Heart right ventricle (tissue), 16 donors: Measurements from ENCODE around the gene TSC22D4. TPM values are rescaled to one million over a fixed set of nuclear protein-coding genes. Genes with fewer than 3 reads are reported as not detected.

Experiments
- ATAC-seq, 8 donors: fragments of 200-7000 bp; cut with Tn5 transposase; one replicate each; pipeline ENCODE4 v1.9.1; 2020; ENCODE audit warnings: mild to moderate bottlenecking in 8 of 8, moderate library complexity in 8 of 8, moderate number of reproducible peaks in 1 of 8
- DNase-seq, 2 donors: peaks; one replicate each; pipeline ENCODE4 v3.0.0-alpha.2; 2020
- H3K27ac ChIP-seq, 10 donors: fragments of 200-600 bp; sonication (generic) in 2 of 10; one replicate each; pipeline versions ENCODE4 v1.5.0 to v1.8.0; 2020 to 2022; ENCODE audit warnings: mild to moderate bottlenecking in 3 of 10
- H3K27me3 ChIP-seq, 7 donors: fragments of 200-600 bp; one replicate each; pipeline ENCODE4 v1.8.0; 2021 to 2022; ENCODE audit warnings: mild to moderate bottlenecking in 2 of 7
- H3K36me3 ChIP-seq, 9 donors: fragments of 200-600 bp; sonication (generic) in 1 of 9; one replicate each; pipeline versions ENCODE4 v1.5.0 to v1.8.0; 2020 to 2022; ENCODE audit warnings: mild to moderate bottlenecking in 2 of 9
- H3K4me1 ChIP-seq, 9 donors: fragments of 200-600 bp; sonication (generic) in 1 of 9; one replicate each; pipeline versions ENCODE4 v1.5.0 to v1.8.0; 2020 to 2022; ENCODE audit warnings: mild to moderate bottlenecking in 4 of 9
- H3K4me3 ChIP-seq, 10 donors: fragments of 200-600 bp; sonication (generic) in 2 of 10; one replicate each; pipeline versions ENCODE4 v1.5.0 to v1.8.0; 2020 to 2022; ENCODE audit warnings: mild to moderate bottlenecking in 7 of 10, moderate library complexity in 2 of 10
- H3K9me3 ChIP-seq, 11 donors: fragments of 200-600 bp in 10 of 11; sonication (generic) in 2 of 11; one replicate each; pipeline versions ENCODE4 v1.5.0 to v1.8.0; 2013 to 2022; ENCODE audit warnings: mild to moderate bottlenecking in 2 of 11, control low read depth in 1 of 11, moderate library complexity in 1 of 11
- WGBS, 2 donors: extraction: QIAGEN DNeasy Blood & Tissue Kit; methylation state at CpG; one replicate each; pipeline ENCODE4 v1.1.7; 2013; ENCODE audit warnings: inconsistent platforms in 1 of 2; 5-methylcytosine and 5-hydroxymethylcytosine counted together
- intact Hi-C, 10 donors: fragments of 100-400 bp; cut with DNase I; formaldehyde crosslinking; loops; one replicate each; pipeline versions ENCODE4 v1.11.1 to v1.14.2; 2022
- polyA plus RNA-seq, 2 donors: library from polyadenylated mRNA; stranded (reverse); fragments of 200-250 nt; gene quantifications; one replicate each; pipeline ENCODE4 v1.2.3, GENCODE V29; 2013
- total RNA-seq, 10 donors: library from RNA; stranded (reverse); fragmentation: NEBNext Ultra II Directional in 3 of 10; extraction: Animal tissue kit (Norgen Biotek cat#: 25700) in 3 of 10; gene quantifications; one replicate each; pipeline versions ENCODE4 v1.2.1 to v1.2.4, GENCODE V29; 2021 to 2023
- TF ChIP-seq, protein P1 (sequence below), 9 donors: fragments of 200-600 bp; sonication (generic) in 2 of 9; IDR thresholded peaks; one replicate each; pipeline versions ENCODE4 v1.5.0 to v1.8.0; 2021 to 2022; ENCODE audit warnings: antibody characterized with exemption in 9 of 9, mild to moderate bottlenecking in 5 of 9, moderate library complexity in 1 of 9
- donor health status: Arrhythmogenic right ventricular cardiomyopathy.
- donor health status: ischemic (EF 13 %, LVEDD 7.1; RV severe dilation, severe dysfunction).
- donor health status: healthy with polysubstance abuse.
- donor health status: DM: no; HTN: yes; CAD: no.
- donor health status: DM: no; HTN: no; CAD: no.
- donor health status: ischemic (EF 25% LVEDD 6.9; RV normal size, moderate dysfunction).
- donor health status: ischemic (EF 25% LVEDD 5.7; RV mildly dilated, moderate dysfunction).
- donor health status: healthy.
- donor health status: DM: yes; HTN: yes; CAD: no.
- donor health status: Ischemic cardiomyopathy.
- donor health status: ischemic (EF 35%, LVEDD 5.7; RV mildly dilated, moderate dysfunction).
- donor health status: nonischemic (EF 11% LVEDD 7.7; RV severe dilation, severe dysfunction).
- donor health status: DM: yes; HTN: yes; CAD: no.
- donor health status: PGD.
- donor health status: ischemic (EF 29% LVEDD 5.4; RV normal size, mild dysfunction).
- donor health status: nonischemic (EF 23%, LVEDD 6.1; RV moderate dilation, normal function).

The TSC22D4 gene
- total and polyA plus RNA-seq, 12 donors = 36.0 to 72.3 (median 47.7) TPM

DNA sequence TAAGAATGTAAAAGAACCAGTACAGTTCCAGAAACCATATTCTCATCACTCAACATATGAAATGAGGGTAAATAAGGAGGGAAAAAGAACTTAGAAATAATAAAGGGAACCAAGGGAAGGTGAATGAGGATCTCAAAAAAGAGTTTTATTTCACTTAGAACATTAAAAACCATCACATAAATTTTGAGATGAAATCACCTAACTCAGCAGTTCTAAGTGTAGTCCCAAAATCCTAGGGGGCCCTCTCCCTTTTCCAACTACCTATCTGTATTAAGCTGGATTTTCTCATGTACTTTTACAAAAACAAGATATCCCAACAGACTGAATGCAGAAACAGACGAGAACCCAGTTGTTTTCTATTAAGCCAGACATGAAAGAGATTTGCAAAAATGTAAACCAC lies 53.7 kb downstream of the TSC22D4 start:
- ATAC-seq (no peak), DNase-seq (no peak)
- Histone ChIP-seq H3K4me3 (no peak overlapping the region), H3K36me3 (peaks cover 0 to 8% (median 0%) of the 10 kb centered on the region in 9 donors), H3K9me3 (no peaks in the 10 kb centered on the region), H3K4me1 (peaks cover 1 to 12% (median 9%) of the 10 kb centered on the region in 9 donors), H3K27me3 (no peaks in the 10 kb centered on the region), H3K27ac (no peak overlapping the region)
- intact Hi-C loops = no loop called here
- WGBS, 2 donors = 31 to 74% methylated on average over 1 of the region's 1 CpG
- TF ChIP-seq, protein P1, sequence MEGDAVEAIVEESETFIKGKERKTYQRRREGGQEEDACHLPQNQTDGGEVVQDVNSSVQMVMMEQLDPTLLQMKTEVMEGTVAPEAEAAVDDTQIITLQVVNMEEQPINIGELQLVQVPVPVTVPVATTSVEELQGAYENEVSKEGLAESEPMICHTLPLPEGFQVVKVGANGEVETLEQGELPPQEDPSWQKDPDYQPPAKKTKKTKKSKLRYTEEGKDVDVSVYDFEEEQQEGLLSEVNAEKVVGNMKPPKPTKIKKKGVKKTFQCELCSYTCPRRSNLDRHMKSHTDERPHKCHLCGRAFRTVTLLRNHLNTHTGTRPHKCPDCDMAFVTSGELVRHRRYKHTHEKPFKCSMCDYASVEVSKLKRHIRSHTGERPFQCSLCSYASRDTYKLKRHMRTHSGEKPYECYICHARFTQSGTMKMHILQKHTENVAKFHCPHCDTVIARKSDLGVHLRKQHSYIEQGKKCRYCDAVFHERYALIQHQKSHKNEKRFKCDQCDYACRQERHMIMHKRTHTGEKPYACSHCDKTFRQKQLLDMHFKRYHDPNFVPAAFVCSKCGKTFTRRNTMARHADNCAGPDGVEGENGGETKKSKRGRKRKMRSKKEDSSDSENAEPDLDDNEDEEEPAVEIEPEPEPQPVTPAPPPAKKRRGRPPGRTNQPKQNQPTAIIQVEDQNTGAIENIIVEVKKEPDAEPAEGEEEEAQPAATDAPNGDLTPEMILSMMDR (IDR thresholded peaks at IDR 0.05) = no peak

DNA sequence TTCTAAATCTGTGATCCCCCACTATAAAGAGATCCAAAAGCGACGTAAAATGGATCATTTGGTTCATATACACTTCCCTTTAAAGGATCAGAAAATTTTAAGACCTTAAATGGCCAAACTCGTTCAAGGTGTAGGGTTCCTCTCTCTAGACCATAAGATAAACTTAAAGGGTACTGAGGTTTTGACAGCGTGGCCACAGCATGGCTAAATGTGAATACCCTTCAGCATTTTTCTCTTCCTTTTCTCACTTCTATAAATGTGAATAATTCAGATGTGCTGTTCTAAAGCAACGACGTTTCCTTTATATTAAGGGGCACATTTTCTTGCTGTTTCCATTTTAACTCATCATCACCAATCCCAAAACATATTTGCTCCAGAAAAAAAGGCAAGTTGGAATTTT lies 55.7 kb downstream of the TSC22D4 start:
- Histone ChIP-seq H3K27me3 (no peaks in the 10 kb centered on the region), H3K27ac (no peak overlapping the region), H3K9me3 (no peaks in the 10 kb centered on the region), H3K36me3 (peaks cover 0 to 8% (median 0%) of the 10 kb centered on the region in 9 donors), H3K4me3 (no peak overlapping the region), H3K4me1 (peaks cover 0 to 9% (median 6%) of the 10 kb centered on the region in 9 donors)
- ATAC-seq (no peak), DNase-seq (no peak)
- WGBS, 2 donors = 84 to 92% methylated on average over 6 of the region's 6 CpGs
- TF ChIP-seq, protein P1 (IDR thresholded peaks at IDR 0.05) = no peak
- intact Hi-C loops = no loop called here

DNA sequence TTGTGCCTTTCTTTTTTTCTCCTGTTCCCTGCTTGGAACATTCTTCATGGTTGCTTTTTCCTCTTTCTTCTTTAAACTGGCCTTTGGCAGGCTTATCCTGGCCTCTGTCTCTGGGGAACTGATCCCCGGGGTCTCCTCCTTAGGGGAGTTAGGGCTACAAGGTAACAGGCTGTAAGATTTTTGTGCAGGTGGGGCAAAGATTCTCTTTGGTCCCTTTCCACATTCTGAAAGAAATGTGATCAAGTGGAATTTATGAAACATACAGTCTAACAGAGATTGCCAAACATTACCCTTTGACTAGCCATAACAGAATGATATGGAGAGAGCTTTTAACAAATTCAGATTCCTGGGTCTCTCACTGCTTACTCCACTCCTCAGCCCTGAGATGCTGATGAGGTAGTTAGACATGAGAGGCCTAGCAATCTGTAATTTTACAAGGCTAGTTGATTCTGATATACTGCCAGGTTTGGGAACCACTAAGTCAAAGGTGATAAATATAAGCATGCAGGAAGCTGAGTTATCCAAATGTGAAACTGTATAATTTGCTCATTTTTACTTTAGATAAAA lies 59.3 kb downstream of the TSC22D4 start:
- intact Hi-C loops = no loop called here
- H3K9me3 ChIP-seq = no peaks in the 10 kb centered on the region
- 41 to 72% methylated on average over 1 of the region's 1 CpG for WGBS, 2 donors
- ATAC-seq = no peak
- H3K4me3 ChIP-seq = no peak overlapping the region
- no peaks in the 10 kb centered on the region for H3K4me1 ChIP-seq
- TF ChIP-seq, protein P1 (IDR thresholded peaks at IDR 0.05) = no peak
- DNase-seq = no peak
- H3K36me3 ChIP-seq = peaks cover 0 to 7% (median 0%) of the 10 kb centered on the region in 9 donors
- H3K27me3 ChIP-seq = no peaks in the 10 kb centered on the region
- no peak overlapping the region for H3K27ac ChIP-seq

DNA sequence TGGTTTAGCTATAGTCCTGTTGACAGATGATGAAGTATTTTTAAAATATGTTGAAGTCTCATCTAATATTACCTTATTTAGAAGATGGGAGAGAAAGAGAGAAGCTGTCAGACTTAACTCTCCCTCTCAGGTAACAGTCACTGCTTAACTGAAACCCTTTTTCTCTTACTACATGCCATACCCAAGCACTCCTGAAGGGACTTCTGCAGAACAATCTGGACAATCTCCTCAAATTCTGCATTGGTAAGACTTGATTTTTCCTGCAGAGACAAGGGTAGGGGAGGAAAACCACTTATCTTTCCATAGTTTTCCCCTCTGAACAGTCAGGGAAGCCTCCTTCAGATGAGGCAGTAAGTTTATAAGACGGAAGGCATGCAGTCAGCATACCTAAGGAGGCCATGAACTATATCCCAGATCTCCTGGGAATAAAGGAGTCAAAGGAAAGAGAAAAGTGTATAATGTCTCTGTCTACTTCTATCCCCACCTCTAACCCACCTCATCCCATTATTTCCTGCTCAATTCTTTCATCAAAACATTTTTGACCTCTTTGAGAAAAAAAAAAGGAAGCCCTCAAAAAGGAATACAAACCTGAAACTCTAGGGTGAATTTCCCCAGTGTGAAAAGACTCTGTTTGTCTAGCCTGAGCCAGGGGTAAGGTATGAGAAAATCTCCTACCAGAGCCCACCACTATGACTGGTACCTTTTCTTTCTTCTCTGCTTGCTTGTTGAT lies 59.9 kb downstream of the TSC22D4 start:
- Histone ChIP-seq H3K4me3 (no peak overlapping the region), H3K4me1 (no peaks in the 10 kb centered on the region), H3K27ac (no peak overlapping the region), H3K36me3 (peaks cover 0 to 6% (median 0%) of the 10 kb centered on the region in 9 donors), H3K9me3 (no peaks in the 10 kb centered on the region), H3K27me3 (no peaks in the 10 kb centered on the region)
- TF ChIP-seq, protein P1 (IDR thresholded peaks at IDR 0.05) = no peak
- no peak for ATAC-seq
- WGBS, 2 donors = 84 to 89% methylated on average over 1 of the region's 1 CpG
- intact Hi-C loops = no loop called here
- DNase-seq = no peak

Other genes starting within 250 kb of the TSC22D4 start
- not detected for gene SPDYE3, start 171.5 kb downstream of the TSC22D4 start, total RNA-seq
- under 1 TPM; 0.04 to 0.15 TPM for gene SPDYE3, start 171.5 kb downstream of the TSC22D4 start, polyA plus RNA-seq
- gene PILRB, start 121.1 kb downstream of the TSC22D4 start, total RNA-seq = 10 to 100 TPM in 6 of 10 donors, 1 to 10 TPM in 4; 7.3 to 15.5 (median 10.5) TPM
- gene PILRB, start 121.1 kb downstream of the TSC22D4 start, polyA plus RNA-seq = 10 to 100 TPM; 14.5 to 69.1 TPM
- gene PILRA, start 105.7 kb downstream of the TSC22D4 start, total RNA-seq = 10 to 100 TPM in 1 of 10 donors, 1 to 10 TPM in 9; 1.1 to 12.4 (median 2.5) TPM
- 1 to 10 TPM; 2.9 to 4.2 TPM for gene PILRA, start 105.7 kb downstream of the TSC22D4 start, polyA plus RNA-seq
- 1 to 10 TPM; 3.3 to 5.5 (median 4.0) TPM for gene ZCWPW1, start 50.5 kb downstream of the TSC22D4 start, total RNA-seq
- gene ZCWPW1, start 50.5 kb downstream of the TSC22D4 start, polyA plus RNA-seq = 1 to 10 TPM; 7.2 to 7.5 TPM
- 10 to 100 TPM; 17.2 to 27.7 (median 23.0) TPM for gene MEPCE, start 49.4 kb downstream of the TSC22D4 start, total RNA-seq
- 10 to 100 TPM; 15.1 to 18.7 TPM for gene MEPCE, start 49.4 kb downstream of the TSC22D4 start, polyA plus RNA-seq
- 10 to 100 TPM in 7 of 10 donors, 1 to 10 TPM in 3; 7.5 to 18.2 (median 11.3) TPM for gene PPP1R35, start 42.7 kb downstream of the TSC22D4 start, total RNA-seq
- 10 to 100 TPM; 30.3 to 60.4 TPM for gene PPP1R35, start 42.7 kb downstream of the TSC22D4 start, polyA plus RNA-seq
- gene SPACDR, start 15.0 kb downstream of the TSC22D4 start, total RNA-seq = 1 to 10 TPM in 2 of 10 donors, under 1 TPM in 4, not detected in 4; 0.28 to 1.1 (median 0.54) TPM
- gene SPACDR, start 15.0 kb downstream of the TSC22D4 start, polyA plus RNA-seq = 1 to 10 TPM in 1 of 2 donors, under 1 TPM in 1; 0.93 to 1.3 TPM
- under 1 TPM; 0.10 to 0.86 (median 0.30) TPM for gene NYAP1, start 4.7 kb upstream of the TSC22D4 start, total RNA-seq
- gene NYAP1, start 4.7 kb upstream of the TSC22D4 start, polyA plus RNA-seq = under 1 TPM; 0.30 to 0.59 TPM
- 10 to 100 TPM; 20.7 to 35.8 (median 28.4) TPM for gene AGFG2, start 60.0 kb upstream of the TSC22D4 start, total RNA-seq
- 10 to 100 TPM in 1 of 2 donors, 1 to 10 TPM in 1; 9.9 to 24.0 TPM for gene AGFG2, start 60.0 kb upstream of the TSC22D4 start, polyA plus RNA-seq
- gene SAP25, start 94.7 kb upstream of the TSC22D4 start, total RNA-seq = under 1 TPM in 5 of 10 donors, not detected in 5; 0.36 to 0.87 (median 0.62) TPM
- gene SAP25, start 94.7 kb upstream of the TSC22D4 start, polyA plus RNA-seq = 1 to 10 TPM in 1 of 2 donors, under 1 TPM in 1; 0.88 to 2.3 TPM
- 10 to 100 TPM; 18.4 to 37.9 (median 23.6) TPM for gene LRCH4, start 106.9 kb upstream of the TSC22D4 start, total RNA-seq
- gene LRCH4, start 106.9 kb upstream of the TSC22D4 start, polyA plus RNA-seq = 10 to 100 TPM; 36.1 to 57.6 TPM
- gene FBXO24, start 107.1 kb upstream of the TSC22D4 start, total RNA-seq = under 1 TPM in 8 of 10 donors, not detected in 2; 0.15 to 0.66 (median 0.40) TPM
- under 1 TPM; 0.20 to 0.73 TPM for gene FBXO24, start 107.1 kb upstream of the TSC22D4 start, polyA plus RNA-seq
- 10 to 100 TPM; 13.1 to 59.6 (median 25.8) TPM for gene PCOLCE, start 123.1 kb upstream of the TSC22D4 start, total RNA-seq
- 10 to 100 TPM; 56.4 to 74.3 TPM for gene PCOLCE, start 123.1 kb upstream of the TSC22D4 start, polyA plus RNA-seq
- gene MOSPD3, start 133.3 kb upstream of the TSC22D4 start, total RNA-seq = 10 to 100 TPM in 5 of 10 donors, 1 to 10 TPM in 5; 8.0 to 12.5 (median 9.9) TPM
- 10 to 100 TPM; 11.2 to 12.6 TPM for gene MOSPD3, start 133.3 kb upstream of the TSC22D4 start, polyA plus RNA-seq
- gene TFR2, start 162.3 kb upstream of the TSC22D4 start, total RNA-seq = under 1 TPM in 3 of 10 donors, not detected in 7; 0.20 to 0.57 (median 0.49) TPM
- under 1 TPM; 0.29 to 0.58 TPM for gene TFR2, start 162.3 kb upstream of the TSC22D4 start, polyA plus RNA-seq
- gene ACTL6B, start 177.2 kb upstream of the TSC22D4 start, total RNA-seq = not detected
- not detected for gene ACTL6B, start 177.2 kb upstream of the TSC22D4 start, polyA plus RNA-seq
- gene GNB2, start 194.5 kb upstream of the TSC22D4 start, total RNA-seq = 100 to 1,000 TPM in 7 of 10 donors, 10 to 100 TPM in 3; 91.6 to 150 (median 106) TPM
- gene GNB2, start 194.5 kb upstream of the TSC22D4 start, polyA plus RNA-seq = 100 to 1,000 TPM in 1 of 2 donors, 10 to 100 TPM in 1; 32.8 to 227 TPM
- gene GIGYF1, start 215.0 kb upstream of the TSC22D4 start, total RNA-seq = 10 to 100 TPM; 20.5 to 33.9 (median 24.2) TPM
- 10 to 100 TPM in 1 of 2 donors, 1 to 10 TPM in 1; 9.4 to 47.3 TPM for gene GIGYF1, start 215.0 kb upstream of the TSC22D4 start, polyA plus RNA-seq
- 10 to 100 TPM; 23.2 to 34.9 (median 25.3) TPM for gene POP7, start 226.9 kb upstream of the TSC22D4 start, total RNA-seq
- 10 to 100 TPM; 35.5 to 71.5 TPM for gene POP7, start 226.9 kb upstream of the TSC22D4 start, polyA plus RNA-seq
- gene EPO, start 241.3 kb upstream of the TSC22D4 start, total RNA-seq = under 1 TPM in 1 of 10 donors, not detected in 9; 0.23 TPM
- gene EPO, start 241.3 kb upstream of the TSC22D4 start, polyA plus RNA-seq = not detected